Activated T-cell treated with anti-CD3 and anti-CD28 coated beads for 24 hours (primary cell): ENCODE results near the gene C4orf36.
"Not testable (repeated sequence)": the region's sequence is repeated elsewhere in the genome, so short reads cannot be mapped to it uniquely, and the experiment has no call there.

ENCODE experiments used
- DNase-seq: peaks from one replicate; pipeline ENCODE4 v3.0.0-alpha.2; 2020; ENCODE audit warnings: low read depth

Gene C4orf36

DNA sequence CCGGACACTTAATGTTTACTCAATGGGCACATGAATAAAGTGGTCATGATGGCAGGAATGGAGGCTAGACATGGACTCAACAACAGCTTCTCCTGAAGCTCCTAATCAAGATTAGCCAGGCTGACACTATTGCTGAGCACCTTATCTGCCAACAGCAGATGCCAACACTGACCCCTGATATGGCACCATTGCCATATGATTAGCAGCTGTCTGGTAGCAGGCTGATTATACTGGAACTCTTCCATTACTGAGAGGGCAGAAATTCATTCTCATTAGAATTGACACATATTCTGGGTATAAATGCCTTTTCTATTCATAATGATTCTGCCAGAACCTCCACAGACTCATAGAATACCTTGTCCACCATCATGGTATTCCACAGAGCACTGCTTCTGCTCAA lies 24.2 kb upstream of the C4orf36 start:
- DNase-seq: no peak

DNA sequence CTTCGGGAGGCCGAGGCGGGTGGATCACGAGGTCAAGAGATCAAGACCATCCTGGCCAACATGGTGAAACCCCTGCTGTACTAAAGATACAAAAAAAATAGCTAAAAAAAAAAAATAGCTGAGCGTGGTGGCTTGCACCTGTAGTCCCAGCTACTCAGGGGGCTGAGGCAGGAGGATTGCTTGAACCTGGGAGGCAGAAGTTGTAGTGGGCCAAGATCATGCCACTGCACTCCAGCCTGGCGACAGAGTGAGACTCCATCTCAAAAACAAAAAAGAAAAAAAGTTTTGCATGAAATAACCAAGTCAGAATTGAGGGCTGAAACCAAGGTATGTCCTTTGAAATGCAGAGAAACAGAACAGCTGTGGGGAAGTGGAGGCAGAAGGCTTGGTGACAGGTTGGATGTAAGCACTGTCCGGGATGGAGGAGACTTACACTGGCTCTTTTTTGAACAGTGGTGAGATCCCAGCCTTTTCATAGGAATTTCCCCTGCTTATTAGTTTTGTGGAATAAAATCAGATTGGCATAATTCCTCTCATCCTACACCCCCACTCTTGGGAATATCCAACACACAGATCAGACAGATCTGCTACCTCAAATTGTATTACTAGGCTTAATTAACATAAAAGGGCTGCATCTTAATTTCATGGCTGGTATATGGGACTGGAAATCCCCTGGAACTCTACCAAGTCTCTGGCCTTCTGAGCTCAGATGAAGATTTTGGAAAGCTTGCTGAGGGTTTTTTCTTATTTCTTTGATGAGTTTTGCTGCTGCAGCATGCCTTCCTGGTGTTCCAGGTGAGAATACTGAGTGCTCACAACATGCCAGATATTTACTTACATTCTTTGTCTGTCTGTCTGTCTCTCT lies 18.8 kb upstream of the C4orf36 start:
- no peak for DNase-seq

DNA sequence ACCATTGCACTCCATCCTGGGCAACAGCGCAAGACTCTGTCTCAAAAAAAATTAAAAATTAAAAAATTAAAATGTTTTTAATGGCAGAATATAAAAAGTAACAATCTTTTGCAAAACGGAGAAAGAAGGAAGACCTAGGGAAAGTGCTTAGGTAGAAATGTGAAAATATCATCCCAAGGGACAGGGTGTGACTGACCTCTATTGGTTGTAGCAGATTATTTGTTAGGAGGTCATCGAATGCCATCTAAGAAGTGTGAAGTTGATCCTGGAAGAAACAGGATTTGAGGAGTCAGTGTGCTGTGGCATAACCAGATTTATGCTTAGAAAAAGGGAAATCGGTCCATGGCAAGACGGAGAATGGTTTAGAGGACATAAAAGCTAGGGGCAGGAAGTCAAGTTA lies 18.1 kb upstream of the C4orf36 start:
- DNase-seq: no peak

DNA sequence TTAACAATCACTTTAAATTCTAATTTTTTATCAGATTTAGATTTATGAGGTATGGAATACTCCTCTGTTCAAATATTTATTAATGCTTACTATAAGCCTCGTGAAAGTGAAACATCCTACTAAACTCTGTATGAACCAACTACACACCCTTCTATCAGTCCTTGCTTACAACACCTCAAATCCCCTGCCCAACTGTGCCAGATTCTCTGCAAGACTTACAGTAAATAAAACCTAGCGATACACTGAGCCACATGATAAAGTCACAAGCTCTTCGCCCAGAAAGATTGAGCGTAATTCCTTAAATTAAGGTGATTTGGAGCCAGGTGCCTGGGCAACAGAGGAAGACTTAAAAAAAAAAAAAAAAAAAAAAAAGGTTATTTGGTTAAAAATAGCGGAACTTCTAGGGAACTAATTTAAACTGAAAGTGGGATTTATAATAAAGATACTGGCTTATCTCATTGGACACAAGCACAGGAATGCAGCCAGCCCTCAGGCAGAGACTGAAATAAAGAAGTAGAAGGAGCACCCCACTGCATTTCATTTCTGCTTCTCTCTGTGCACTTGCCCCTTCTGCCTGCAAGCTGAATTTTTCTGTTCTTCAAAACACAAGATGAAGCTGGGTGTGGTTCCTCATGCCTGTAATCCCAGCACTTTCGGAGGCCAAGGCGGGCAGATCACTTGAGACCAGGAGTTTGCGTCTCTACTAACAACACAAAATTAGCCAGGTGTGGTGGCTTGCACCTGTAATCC lies 17.5 kb upstream of the C4orf36 start:
- DNase-seq: no peak

DNA sequence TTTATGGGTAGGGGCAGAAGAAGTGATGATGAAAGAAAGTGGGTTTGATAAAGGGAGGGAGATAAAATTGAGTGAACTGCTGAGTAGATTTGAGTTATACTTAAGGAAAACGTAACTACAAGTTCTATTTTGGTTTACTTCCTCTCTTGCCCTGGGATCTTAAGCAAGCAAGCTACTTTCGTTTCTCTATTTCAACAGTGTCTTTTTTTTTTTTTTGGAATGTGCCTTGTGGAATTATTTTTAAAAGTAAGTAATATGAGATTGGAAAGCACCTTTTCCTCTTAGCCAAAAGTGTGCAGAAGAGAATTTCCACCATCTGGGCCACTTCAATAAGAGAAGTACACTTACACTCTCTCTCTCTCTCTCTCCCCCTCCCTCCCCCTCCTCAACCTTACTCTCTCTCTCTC lies 16.0 kb upstream of the C4orf36 start:
- no peak for DNase-seq

DNA sequence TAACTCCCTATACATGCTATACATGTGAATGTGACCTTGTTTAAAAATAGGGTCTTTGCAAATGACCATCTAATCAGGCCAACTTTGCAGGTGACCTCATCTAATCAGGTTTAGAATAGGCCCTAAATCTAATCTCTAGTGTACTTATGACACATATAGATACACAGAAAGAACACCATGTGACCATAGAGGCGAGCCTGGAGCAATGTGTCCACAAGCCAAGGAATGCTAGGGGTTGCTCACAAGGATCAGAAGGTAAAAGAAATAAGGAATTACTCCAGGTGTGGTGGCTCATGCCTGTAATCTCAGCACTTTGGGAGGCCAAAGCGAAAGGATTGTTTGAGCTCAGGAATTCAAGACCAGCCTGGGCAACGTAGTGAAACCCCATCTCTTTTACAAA lies 9.6 kb upstream of the C4orf36 start:
- DNase-seq: no peak

DNA sequence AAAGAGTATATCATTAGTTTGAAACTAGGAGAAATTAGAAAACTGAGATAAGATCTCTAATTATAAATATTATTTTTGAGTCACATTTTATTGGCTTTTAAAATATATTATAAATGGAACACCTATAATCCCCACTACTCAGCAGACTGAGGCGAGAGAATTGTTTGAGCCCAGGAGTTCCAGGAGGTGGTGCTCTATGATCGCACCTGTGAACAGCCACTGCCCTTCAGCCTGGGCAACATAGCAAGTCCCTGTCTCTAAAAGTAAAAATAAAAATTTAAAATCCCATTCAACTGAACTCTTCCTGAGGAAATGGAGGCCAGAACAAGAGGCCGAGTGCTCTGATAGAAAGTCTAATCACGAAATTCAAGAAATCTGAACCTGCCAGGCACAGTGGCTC lies 6.3 kb upstream of the C4orf36 start:
- DNase-seq: no peak

DNA sequence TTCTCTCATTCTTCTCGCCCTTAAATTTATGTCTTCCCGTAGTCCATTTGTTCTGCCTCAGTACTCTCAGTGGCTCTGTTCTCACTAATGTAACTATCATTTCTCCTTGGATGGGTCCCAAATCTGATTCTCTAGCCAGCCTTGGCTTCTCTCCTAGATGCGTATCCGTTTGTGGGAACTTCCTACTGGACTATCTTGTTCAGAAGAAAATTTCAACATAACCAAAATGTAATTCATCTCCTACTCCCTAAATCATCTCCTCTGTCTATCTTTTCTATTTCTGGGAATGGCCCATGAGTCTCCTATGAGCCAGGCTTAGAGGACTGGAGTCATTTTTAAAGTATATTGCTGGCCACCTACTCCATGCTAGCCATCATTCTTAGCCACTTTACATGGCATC lies 4.4 kb upstream of the C4orf36 start:
- no peak for DNase-seq

DNA sequence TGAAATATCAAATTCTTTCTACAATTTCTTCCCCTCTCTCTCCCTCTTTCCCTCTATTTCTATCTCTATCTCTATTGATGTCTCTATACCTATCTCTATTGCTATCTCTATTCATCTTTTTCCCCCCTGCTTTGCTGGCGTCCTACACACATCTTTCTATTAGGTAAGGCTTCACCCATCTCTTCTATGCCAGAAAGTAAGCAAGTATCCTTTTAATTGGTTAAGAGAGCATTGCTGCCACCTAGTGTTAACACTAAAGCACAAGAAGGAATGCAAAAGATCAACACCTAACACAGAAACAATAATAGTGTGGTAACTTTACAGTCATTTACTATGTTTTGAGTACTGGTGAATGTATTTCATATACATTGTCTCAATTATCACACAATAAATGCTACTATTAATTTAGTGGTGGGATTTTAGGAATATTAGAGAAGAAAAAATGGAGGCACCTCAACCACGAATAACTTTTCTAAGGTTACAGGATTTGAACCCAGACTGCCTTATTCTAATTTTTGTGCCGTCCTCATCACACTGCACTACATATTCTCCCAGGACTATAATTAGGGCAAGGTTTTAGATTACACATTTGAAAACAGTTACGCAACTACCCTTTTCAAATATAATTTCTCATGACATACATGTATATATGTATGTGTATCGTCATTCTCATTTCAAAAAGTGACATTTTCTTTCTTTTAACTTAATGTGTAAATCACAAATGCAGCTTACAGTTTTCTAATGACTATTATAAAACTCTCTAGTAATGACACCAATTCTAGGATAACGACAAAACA lies 3.7 kb upstream of the C4orf36 start:
- DNase-seq: no peak

DNA sequence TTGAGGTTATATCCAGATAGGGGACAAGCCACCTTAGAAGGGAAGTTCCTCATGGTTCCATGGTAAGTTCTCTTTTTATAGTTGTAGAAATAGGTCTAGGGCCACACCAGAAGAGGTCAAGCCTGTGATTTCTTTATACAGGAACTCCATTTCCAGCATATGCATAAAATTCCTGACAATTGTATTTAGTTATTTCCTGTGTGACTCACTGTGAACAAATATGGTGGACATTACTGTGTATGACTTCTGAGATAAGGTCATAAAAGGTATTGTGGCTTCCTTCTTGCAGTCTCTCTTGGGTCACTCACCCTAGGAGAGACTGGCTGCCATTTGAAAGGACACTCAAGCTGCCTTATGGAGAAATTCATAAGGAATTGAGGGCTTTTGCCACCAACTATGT lies 2.2 kb upstream of the C4orf36 start:
- no peak for DNase-seq

DNA sequence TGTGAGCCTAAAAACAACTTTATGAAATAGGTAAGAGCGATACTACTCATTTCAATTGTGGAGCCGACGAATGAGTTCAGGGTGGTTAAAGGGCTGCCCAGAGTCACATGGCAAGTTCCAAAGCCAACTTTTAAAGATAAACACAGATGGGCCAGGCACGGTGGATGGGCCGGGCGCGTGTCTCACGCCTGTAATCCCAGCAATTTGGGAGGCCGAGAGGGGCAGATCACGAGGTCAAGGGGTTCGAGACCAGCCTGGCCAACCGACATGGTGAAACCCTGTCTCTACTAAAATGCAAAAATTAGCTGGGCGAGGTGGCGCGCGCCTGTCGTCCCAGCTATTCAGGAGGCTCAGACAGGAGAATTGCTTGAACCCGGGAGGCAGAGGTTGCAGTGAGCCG lies 914 bp upstream of the C4orf36 start:
- DNase-seq: no peak

DNA sequence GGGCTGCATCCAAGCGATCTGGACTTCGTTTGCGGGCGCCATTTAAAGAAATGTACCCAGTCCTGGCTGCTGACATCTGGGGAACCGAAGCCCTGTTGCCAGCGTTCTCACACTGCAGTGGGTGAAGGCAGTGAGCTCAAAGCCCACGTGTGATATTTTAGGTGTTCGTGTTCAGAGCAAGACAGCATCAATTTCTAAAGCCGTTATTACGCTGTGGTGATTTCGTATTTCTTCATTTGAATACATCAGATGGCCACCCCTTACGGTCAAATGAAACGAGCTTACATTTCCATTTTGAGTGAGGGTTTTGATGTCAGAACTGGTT lies 376 bp upstream of the C4orf36 start:
- no peak for DNase-seq

DNA sequence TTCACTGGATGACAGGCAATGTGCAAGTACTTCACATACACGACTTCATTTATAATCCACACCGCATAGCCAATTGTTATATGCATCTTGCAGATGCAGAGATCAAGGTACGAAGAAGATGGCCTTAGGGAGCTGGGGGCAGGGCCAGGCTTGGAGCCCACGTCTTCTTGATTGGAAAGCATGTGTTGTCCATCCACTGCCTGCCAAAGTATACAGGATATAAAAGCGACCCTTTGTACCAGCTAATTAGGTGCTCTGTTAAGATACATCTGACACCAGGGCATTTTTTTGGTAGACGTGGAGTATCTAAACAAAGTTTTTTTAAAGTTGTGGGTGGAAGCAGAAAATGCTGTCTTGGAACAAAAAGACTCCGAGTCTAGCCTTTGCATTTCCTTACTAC lies 1.4 kb downstream of the C4orf36 start:
- DNase-seq: no peak

DNA sequence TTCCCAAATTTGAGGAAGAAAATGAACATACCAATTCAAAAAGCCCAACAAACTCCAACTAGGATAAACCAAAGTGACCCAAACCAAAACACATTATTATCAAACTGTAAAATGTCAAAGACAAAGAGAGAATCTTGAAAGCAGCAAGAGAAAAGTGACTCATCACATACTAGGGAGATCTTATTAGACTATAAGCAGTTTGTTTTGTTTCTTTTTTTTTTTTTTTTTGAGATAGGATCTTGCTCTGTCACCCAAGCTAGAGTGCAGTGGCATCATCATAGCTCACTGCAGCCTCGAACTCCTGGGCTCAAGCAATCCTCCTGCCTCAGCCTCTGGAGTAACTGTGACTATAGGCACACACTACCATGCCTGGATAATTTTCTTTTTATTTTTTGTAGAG lies 12.6 kb downstream of the C4orf36 start:
- DNase-seq: no peak

DNA sequence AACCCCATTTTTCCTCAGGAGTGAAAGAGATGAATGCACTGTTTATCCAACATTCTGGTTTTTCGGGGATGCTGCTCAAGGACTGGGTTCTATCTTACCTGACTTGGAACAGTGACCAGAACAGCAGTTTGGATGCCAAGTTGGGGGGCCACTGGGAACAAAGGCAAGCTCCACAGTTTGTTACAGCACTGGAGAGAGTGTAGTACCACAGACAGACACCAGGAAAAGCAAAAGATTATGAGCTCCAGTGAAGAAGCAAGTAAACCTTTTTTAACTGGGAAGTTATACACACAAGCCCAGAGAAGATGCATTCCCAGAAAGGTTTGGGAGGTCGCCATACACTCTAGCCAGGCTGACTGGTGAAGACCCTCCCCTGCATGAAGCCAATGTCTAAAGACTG lies 13.6 kb downstream of the C4orf36 start:
- DNase-seq: no peak

DNA sequence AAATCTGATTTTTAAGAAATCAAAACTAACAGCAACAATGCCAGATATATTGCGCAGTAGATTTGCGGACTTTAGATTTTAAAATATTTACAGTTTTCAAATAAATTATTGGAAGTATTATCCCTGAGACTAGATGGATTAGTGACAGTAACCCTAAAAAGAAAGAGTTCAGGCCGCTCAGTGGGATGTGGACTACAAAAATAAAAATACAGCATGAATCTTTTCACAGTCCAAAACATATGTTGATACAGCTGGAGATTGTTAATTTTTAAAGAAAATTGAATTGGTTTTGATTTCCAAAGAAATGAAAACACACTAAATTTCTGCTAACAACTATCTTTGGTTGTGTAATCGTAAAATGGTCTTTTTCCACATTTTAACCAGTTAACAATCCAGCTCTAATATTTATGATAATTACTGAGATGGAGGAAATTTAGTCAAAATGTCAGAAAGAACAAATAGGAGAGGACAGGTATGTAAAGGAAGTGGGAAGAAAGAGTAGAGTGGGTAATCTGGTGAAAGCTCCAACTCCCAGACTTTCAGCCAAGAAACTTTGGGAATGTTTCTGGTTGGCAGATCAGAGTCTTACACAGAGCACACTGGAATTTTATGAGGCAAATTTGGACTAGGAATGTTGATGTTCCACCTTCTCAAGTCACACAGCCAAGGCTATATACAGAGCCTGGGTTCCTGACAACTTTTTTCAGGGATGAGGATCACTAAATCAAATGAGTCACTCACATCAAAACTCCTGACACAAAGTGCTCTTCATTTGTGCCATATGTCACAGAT lies 15.1 kb downstream of the C4orf36 start:
- DNase-seq: no peak

DNA sequence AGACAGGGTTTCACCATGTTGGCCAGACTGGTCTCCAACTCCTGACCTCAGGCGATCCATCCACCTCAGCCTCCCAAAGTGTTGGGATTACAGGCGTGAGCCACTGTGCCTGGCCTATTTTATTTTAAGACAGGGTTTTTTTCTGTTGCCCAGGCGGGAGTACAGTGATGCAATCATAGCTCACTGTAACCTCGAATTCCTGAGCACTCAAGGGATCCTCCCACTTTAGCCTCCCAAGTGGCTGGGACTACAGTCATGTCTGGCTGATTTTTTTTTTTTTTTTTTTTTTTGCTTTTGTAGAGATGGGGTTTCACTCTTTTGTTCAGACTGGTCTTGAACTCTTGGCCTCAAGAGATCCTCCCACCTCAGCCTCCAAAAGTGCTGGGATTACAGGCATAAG lies 16.8 kb downstream of the C4orf36 start:
- not testable (repeated sequence) for DNase-seq

DNA sequence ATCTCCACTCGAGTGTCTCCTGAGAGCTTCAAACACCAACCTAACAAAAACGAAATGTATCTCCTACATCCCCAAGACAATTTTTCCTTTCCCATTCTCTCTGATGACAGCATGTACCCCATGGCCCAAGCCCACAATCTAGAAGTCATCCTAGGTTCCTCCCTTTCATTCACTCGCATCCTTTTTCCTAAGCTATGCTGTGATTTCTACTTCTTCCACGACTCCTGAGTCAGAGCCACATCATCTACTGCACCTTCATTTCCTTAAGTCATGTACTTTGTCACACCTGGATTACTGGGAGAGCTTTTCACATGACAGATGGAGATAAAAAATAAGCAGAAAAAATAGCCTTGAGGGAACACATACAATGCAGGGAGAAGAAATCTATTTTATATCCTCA lies 20.1 kb downstream of the C4orf36 start:
- DNase-seq: no peak

DNA sequence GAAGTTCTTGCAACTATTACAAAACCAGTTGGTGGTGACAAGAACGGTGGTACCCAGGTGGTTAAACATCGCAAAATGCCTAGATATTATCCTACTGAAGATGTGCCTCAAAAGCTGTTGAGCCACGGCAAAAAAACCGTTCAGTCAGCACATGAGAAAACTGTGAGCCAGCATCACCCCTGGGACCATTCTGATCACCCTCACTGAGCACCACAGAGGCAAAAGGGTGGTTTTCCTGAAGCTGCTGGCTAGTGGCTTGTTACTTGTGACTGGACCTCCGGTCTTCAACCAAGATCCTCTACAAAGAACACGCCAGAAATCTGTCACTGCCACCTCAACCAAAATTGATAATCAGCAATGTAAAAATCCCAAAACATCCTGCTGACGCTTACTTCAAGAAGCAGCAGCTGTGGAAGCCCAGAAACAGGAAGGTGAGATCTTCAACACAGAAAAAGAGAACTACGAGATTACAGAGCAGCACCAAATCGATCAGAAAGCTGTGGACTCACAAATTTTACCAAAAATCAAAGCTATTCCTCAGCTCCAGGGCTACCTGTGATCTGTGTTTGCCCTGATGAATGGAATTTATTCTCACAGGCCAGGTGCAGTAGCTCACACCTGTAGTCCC lies 21.7 kb downstream of the C4orf36 start:
- no peak for DNase-seq

DNA sequence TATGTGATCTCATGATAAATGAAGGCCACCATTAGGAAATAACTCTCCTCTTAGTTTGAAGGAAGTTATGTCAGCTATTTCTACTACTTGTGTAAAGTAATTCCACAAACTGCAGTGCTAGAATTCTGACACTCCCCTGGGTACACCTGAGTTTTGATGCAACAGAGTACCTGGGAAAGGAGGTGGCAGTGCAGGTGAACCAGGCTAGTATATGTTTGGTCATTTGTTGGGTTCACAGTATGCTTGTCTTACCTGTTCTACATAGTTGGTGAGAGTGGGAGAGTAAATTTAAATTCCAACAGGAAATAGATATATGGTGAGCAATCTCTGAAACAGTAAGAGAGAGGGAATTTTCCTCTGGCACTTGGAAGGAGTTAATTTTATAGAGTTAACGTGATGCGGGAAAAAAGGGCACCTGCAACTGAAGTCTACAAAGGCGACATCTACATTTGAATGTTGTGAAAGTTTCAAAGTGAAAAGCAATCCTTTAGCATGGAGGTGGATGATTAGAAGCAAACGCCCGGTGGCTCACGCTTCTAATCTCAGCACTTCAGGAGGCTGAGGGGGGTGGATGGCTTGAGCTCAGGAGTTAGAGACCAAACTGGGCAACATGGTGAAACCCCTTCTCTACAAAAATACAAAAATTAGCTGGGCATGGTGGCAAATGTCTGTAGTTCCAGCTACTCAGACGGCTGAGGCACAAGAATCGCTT lies 34.7 kb downstream of the C4orf36 start:
- DNase-seq: no peak

DNA sequence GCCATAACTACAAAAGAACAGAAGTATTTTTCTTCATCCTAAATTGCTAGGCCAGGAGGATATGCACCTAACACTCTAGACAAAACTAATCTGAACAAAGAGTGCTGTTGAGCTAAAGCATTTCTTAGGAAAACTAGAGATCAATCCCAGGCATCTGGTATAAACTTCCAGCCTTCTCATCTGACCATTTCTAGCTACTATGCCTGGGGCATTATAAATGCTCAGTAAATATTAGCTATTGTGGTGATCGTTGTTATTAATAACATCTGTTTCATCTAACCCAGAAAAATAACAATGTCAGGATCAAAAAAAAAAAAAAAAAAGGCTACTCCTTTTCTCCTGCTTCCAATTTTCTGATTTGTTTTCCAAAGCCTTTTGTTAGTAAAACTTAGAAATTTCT lies 35.3 kb downstream of the C4orf36 start:
- no peak for DNase-seq
